GM21723 (cell line): ENCODE measurements around the gene RETSAT.
"Not testable (repeated sequence)": the region's sequence is repeated elsewhere in the genome, so short reads cannot be mapped to it uniquely, and the experiment has no call there.

ENCODE experiments used
- ATAC-seq: cut with Tn5 transposase; IDR thresholded peaks from one replicate; pipeline ENCODE4 v1.9.1; 2021; ENCODE audit warnings: mild to moderate bottlenecking, moderate library complexity; ENCODE audit not compliant: unreplicated experiment

RETSAT gene

GRCh38 chr2:85354286-85355072 lies at the start of gene RETSAT, which contains the start of gene ELMOD3:
Gene RETSAT (minus strand): TSS chr2:85354528. CDS start chr2:85354507, 21 bp downstream.
Gene ELMOD3 (plus strand): TSS chr2:85354769. CDS start chr2:85357199, 2,430 bp downstream.
- ATAC-seq, result peak; percentile 95

- no peak for ATAC-seq
Measured at GRCh38 chr2:85401844-85402243, 47.5 kb upstream of the RETSAT start.

GRCh38 chr2:85401464-85401805 lies 47.1 kb upstream of the RETSAT start:
- no peak for ATAC-seq

GRCh38 chr2:85400541-85401463 lies 46.5 kb upstream of the RETSAT start:
- ATAC-seq, result no peak

GRCh38 chr2:85400023-85400422 lies 45.7 kb upstream of the RETSAT start:
- no peak for ATAC-seq

- ATAC-seq, result no peak
Measured at GRCh38 chr2:85399183-85399455, 44.8 kb upstream of the RETSAT start.

- ATAC-seq, result no peak
Measured at GRCh38 chr2:85398426-85399182, 44.3 kb upstream of the RETSAT start.

- ATAC-seq, result no peak
Measured at GRCh38 chr2:85397925-85398331, 43.6 kb upstream of the RETSAT start.

GRCh38 chr2:85396531-85397470 lies 42.5 kb upstream of the RETSAT start:
- no peak for ATAC-seq

- ATAC-seq, result no peak
Measured at GRCh38 chr2:85395912-85396475, 41.7 kb upstream of the RETSAT start.

- no peak for ATAC-seq
Measured at GRCh38 chr2:85394976-85395375, 40.6 kb upstream of the RETSAT start.

GRCh38 chr2:85394261-85394681 lies 39.9 kb upstream of the RETSAT start:
- ATAC-seq, result no peak

GRCh38 chr2:85393836-85394235 lies 39.5 kb upstream of the RETSAT start:
- no peak for ATAC-seq

GRCh38 chr2:85390941-85391669 lies 36.8 kb upstream of the RETSAT start:
- ATAC-seq, result peak; percentile 50

GRCh38 chr2:85388878-85389538 lies 34.7 kb upstream of the RETSAT start:
- ATAC-seq, result no peak

- ATAC-seq, result no peak
Measured at GRCh38 chr2:85387754-85388153, 33.4 kb upstream of the RETSAT start.

GRCh38 chr2:85385746-85386145 lies 31.4 kb upstream of the RETSAT start:
- ATAC-seq, result no peak

GRCh38 chr2:85383850-85384249 lies 29.5 kb upstream of the RETSAT start:
- no peak for ATAC-seq

- not testable (repeated sequence) for ATAC-seq
Measured at GRCh38 chr2:85383151-85383550, 28.8 kb upstream of the RETSAT start.
